GM18861 (cell line): ENCODE results near the gene CCDC154.

Experiments
- ATAC-seq: cut with Tn5 transposase; IDR thresholded peaks from one replicate; pipeline ENCODE4 v1.9.1; 2021; ENCODE audit not compliant: unreplicated experiment

Gene CCDC154

DNA sequence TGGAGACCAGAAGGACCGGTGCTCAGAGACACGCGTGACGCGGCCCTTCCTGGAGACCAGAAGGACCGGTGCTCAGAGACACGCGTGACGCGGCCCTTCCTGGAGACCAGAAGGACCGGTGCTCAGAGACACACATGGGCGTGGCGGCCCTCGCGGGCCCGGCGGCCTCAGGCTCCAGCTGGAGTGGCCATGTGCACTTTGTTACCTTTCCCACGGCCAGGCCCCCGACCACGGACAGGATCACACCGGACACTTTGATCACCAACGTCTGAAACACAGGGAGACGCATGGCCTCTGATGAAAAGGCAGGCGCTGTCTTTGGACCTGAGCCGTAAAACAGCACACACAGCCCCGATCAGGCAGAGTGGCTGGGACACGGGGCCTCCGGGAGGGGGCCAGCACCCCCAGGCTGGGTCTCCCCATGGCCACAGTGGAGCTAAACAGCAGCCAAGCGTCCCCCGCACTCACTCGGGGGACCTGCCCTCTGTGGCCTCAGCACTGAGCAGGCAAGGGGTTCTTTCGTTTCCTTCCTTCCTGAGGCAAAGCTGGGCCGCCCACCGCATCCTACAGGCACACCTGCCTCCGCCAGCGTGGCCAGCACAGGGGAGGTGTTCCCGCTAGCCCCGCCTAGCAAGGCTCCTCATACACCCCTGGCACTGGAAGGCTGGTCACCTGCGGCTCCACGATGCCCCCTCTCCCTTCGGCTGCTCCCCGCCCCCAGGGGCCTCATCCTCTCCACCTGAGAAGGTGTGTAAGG lies 13.3 kb upstream of the CCDC154 start:
- no peak for ATAC-seq

DNA sequence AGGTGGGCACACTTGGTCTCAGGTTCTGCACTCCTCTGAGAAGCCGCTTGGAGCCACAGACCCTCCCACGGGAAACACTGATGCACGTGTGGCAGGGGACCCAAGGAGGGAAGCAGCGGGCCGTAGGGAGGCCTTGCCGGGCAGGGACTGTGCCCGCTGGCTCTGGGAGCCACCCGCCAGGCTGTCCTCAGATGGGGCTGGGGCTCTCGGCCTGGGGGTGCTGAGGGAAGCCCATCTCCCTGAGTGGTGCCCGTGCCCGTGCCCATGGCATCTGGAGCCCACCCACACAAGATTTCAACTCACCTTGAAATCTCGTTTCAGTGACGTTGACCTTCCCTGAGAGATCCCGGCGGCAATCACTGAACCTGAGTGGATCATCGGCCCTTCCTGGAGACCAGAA lies 12.6 kb upstream of the CCDC154 start:
- ATAC-seq: no peak

DNA sequence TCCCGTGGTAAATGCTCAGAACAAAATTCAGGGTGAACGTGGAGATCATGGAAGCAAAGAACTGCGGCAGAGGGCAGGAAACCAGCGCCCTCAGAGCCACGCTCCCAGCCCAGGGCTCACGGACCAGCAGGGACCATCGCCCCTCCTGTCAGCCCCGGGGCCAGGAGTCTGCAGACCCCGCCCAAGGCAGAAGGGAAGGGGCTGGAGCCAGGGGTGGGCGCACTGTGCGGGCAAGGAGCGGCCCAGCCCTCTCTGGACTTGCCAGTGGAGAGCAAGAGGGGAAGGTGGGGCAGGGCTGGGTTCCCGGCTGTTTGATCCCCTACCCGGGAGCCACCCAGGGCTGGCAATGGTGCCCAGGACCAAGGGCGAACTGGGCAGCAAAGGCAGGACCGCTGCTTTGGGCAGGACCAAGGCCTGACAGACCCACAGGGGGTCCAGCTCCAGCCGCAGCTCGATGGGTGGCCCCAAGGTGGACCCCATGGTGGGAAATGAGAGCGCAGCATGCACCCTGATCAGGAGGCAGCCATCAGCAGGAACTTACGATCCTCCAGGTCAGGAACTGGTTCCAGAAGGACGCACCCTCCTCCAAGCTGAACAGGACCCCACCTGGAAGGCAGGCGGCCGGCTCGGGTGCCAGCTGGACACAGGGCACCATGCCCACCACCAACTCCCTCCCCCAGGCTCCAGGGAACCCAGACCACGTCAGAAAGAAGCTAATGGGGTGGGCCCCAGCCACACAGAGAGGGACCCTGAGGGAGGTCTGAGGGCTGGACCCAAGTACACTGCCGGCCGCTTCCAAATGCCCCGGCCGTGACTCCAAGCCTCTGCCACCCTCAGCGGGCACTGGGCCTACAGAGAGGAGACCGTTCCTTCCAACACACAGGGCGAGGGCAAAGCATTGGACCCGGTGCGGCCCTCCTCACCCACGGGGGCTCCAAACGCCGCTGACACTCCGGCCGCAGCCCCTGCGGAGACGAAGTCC lies 11.1 kb upstream of the CCDC154 start:
- ATAC-seq: no peak

- no peak for ATAC-seq
Observed at GRCh38 chr16:1454561-1454960, 10.2 kb upstream of the CCDC154 start.

DNA sequence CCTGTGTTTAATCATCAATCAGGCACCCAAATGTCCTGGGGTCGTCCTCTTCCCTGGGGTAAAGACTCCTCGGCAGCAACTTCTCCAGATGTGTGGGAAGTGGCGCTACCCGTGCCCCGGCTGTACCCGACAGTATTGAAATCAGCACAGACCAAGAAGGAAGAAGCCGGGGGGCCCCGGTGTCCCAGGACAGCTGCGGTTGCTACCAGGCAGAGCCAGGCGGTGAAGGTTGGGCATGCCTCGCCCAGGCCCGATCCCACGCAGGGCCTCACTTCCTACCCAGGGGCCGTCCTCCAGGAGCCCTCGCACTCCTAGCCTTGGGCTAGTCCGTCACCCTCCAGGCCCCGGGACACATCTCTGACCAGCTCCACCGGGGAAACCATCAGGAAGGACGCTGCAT lies 9.0 kb upstream of the CCDC154 start:
- no peak for ATAC-seq

DNA sequence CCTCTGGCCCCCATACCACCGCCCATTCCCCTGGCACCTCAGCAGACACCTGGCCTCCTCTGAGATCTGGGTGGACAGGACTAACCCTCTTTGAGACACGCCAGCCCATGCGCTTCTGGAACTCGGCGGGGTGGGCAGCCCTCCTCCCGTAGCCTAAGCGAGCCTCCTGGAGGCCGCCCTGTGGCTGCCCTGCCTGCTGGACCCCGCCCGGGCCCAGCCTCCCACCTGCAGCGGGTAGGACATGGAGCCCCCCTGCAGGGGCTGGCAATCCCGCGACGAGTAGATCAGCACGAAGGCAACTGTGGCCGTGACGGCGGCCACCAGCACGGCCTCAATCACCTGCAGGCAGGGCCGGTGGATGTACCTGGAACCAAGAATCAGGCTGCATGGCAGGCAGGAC lies 8.2 kb upstream of the CCDC154 start:
- ATAC-seq: no peak

GRCh38 chr16:1451702-1452392 lies 7.5 kb upstream of the CCDC154 start:
- ATAC-seq: no peak

DNA sequence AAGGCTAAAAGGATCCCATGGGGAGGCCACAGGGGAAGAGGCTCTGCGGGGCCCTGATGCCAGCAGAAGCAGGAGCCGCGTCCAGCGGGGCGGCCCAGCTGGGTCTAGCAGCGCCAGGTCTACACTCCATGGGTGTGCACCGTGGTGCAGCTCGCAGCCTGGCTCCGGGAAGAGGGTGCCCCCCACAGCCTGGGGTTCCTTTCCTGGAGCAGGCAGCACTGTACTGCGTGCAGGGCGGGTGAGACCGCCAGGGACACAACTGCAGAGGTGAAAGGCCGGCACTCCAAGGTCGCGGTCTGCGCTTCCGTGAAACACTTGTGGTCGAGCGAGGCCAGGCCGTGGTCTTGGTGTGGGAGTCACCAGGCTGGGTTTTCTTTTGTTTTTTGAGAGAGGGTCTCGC lies 6.5 kb upstream of the CCDC154 start:
- no peak for ATAC-seq

GRCh38 chr16:1450218-1450617 lies 5.9 kb upstream of the CCDC154 start:
- no peak for ATAC-seq

DNA sequence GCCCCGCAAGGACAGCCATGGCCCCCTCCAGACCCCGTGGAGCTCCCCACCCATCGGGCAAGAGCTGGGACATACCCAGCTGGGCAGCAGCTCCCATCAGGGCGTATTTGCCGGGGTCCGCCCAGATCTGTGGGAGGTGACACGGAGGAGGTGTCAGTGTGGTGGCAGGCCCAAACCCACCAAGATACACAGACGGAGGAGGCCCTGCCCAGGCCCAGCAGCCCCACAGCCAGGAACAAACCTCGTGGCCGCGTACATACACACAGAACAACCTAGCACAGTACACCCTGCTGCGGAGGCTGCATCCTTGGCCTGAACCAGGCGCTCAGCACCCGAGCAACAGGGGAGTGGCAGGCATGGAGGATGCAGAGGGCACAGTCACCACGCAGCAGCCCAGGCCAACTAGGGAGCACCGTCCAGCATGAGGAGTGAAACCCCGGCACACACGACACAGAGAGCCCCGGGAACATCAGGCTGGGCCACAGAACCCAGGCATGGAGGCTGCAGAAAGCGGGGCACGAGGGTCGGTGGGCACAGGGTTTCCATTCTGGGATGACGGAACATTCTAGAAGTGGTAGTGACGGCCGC lies 4.9 kb upstream of the CCDC154 start:
- ATAC-seq: no peak

- ATAC-seq: no peak
Observed at GRCh38 chr16:1448536-1449116, 4.3 kb upstream of the CCDC154 start.

GRCh38 chr16:1447965-1448364 lies 3.6 kb upstream of the CCDC154 start:
- ATAC-seq: no peak

- no peak for ATAC-seq
Observed at GRCh38 chr16:1446296-1447080, 2.1 kb upstream of the CCDC154 start.

GRCh38 chr16:1445518-1446203 lies 1.3 kb upstream of the CCDC154 start:
- ATAC-seq: no peak

- no peak for ATAC-seq
Observed at GRCh38 chr16:1444730-1445517, 568 bp upstream of the CCDC154 start.

DNA sequence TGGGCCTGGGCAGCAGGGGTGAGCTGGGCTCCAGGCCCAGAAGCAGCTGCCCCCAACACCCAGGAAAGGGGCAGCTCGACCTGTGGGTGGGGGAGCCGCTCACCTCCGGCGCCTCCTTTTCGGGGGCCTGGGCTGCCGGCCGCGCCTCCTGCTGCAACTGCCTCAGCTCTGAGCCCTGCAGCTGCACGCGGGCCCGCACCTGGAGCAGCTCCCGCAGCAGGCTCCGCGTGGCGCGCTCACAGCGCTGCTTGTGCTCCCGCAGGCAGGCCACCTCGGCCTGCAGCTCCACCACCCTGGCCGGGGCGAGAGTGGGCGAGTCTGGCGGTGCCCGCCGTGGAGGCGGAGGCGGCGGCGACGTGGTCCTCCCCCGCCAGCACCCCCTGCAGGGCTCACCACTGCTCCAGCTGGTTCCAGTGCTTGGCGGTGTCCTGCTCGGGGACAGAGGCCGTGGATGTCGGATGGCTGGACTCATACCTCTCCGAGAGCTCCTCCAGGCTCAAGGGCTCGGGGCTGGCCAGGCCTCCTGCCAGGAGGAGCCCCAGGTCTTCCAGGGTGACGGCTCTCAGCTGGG lies 868 bp downstream of the CCDC154 start:
- ATAC-seq: no peak

- ATAC-seq: no peak
Observed at GRCh38 chr16:1442697-1443096, 1.7 kb downstream of the CCDC154 start.

- no peak for ATAC-seq
Observed at GRCh38 chr16:1441391-1441829, 2.9 kb downstream of the CCDC154 start.
